G401.6 (cell line): ENCODE results near the gene PNMA1.

Source experiments
- FAIRE-seq: peaks from 2 replicates; lab custom pipeline; 2012; peaks lifted over from hg19 to GRCh38; lab: Jason Lieb, UNC

PNMA1 gene

DNA sequence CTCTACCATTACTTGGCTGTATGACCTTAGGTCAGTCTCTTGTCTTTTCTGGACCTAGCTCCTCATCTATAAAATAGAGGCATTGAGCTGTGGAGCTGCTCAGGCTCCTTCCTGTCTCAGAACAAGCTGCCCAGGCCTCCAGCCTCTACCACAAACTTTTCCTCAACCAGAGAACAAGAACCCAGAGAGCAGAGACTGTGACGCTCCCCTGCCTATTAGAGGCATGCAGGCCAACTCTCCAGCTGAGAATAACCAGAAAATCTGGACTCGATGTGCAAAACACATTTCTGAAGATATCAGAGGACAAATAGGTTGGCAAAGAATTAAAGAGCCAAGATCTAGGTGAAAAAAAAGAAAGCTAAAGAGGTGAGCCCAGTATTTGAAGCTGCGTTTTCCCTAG, 17.8 kb upstream of the PNMA1 start:
- no peak for FAIRE-seq

DNA sequence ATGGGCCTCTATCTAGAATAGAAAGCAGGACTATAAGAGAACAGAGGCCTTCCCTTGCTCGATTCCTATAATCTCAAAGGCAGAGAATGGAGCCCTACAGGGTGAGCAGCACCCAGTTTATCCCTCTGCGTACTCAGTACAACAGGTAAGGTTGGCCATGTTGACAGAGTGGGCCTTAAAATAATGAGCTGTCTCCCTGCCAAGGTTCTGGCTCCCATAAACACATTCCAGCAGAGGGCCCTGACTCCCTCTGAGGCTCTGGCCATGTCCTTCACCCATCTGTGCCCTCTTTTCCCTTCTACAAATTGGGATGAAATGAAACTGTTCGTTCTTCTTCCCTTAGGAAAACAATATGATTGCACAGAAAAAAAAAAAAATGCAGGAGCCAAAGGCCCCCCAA, 16.9 kb upstream of the PNMA1 start:
- FAIRE-seq: no peak

DNA sequence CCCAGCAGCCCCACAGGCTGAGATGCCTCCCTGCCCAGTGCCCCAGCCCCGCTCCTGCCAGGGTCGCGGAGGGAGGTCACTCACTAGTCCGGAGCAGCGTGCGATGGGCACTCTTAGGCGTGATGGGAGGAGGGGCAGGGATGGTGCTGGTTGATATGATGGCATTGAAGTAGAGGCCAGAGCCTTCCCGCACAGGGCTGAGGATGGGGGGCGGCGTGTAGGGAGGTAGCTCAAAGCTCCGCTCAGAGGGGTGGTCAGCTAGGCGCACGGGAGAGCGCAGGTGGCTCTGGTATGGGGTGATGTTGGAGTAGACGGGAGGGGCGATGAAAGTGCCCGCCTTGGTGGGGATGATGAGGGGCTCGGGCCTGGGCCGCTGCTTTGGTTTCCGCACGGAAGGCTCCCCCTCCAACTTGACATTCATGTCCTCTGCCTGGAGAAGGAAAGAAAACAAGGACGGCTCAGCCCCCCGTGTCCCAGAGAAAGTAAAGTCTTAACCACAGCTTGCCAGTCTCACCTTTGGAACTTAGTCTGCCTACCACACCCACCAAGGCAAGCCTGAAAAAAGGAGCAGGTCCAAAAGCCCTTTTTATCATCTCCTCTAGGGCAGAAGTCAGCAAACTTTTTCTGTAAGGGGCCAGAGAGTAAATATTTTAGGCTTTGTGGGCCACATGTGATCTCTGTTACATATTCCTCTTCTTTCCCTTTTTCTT, 15.5 kb upstream of the PNMA1 start:
- no peak for FAIRE-seq

DNA sequence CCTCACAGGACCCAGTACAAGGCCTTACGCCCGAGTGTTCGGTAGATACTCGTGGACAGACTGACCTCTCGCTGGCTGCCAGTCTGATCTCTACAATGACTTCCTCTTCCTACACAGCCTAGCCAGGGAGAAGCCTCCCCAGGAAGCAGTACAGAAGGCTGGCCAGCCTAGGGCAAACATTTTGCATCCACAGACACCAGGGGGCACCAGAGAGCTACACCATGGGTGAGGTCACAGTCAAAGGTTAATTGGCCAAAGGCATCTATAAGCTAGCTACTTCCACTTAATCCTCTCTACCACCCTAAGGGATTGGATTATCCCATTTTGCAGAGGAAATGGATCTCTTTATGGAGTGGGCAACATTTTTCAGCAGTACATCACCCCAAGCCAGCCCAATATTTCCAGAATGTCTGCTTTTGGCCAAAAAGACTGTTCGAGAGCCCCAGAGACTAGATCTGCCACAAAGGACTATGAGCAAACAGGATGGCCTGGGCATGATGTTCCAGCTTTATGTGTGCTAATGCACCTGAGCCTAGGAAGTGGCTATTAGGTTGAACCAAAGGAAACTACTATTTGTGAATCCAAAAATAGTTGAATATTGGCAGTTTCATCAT, 14.6 kb upstream of the PNMA1 start:
- FAIRE-seq: peak; percentile 83

DNA sequence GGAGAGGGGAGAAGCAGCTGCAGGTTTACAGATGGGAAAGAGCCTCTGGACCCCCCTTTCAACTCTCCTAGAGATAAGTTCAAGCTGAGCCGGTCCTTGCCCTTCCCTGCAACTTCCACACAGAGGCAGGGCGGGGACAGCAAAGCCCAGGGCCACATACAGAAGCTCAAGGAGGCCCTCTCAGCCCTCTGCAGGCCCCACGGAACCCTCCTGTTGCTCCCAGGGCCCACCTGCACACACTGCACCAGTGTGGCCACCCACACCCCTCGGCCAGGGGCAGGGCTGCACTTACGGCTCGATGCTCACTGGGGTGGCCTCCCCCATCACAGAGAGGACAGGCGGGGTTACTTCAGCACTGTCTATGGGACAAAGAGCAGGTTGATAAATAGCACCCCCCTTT, 13.0 kb upstream of the PNMA1 start:
- no peak for FAIRE-seq

DNA sequence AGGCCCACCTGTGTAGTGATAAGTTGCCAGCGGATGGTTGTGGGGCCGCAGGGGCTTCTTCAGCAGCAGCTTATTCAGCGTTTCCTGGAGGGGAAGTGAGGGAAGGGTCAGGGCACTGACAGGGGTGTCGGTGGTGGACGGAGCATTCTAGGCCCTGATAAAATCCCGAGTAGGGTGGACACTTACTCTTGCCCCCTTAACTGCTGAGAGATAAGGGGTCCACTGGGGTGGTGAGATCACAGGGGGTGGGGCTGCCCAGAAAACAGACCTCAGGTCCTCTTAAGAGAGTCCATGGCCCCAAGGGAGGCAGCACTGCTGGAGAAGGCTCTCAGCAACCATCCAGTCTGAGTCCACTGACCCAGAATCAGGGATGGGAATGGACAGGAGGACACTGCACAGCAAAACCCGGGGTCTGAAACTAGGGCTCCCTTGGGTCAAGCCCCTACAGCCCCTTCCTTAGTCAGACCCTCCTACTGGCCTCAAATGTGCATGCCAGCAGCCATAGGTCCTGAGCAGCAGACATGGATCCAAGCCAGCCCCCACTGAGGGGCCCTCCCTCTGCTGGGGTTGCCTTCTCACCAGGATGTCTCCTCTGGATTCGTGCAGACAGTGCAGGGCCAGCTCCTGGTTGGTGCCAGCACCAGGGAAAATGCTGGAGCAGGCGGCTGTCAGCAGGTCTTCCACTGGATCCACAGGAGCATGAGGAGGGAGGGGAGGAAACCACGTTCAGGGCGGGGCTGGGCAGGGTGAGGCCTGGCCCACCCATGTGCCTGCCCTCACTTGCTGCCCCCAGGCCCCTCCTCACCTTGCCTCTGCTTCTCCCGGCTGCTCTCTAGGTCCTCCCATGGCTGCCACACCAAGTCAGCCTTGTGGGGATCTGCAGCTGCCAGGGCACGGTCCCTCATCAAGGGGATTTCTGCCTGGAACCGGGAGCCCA, 12.1 kb upstream of the PNMA1 start:
- FAIRE-seq: no peak

DNA sequence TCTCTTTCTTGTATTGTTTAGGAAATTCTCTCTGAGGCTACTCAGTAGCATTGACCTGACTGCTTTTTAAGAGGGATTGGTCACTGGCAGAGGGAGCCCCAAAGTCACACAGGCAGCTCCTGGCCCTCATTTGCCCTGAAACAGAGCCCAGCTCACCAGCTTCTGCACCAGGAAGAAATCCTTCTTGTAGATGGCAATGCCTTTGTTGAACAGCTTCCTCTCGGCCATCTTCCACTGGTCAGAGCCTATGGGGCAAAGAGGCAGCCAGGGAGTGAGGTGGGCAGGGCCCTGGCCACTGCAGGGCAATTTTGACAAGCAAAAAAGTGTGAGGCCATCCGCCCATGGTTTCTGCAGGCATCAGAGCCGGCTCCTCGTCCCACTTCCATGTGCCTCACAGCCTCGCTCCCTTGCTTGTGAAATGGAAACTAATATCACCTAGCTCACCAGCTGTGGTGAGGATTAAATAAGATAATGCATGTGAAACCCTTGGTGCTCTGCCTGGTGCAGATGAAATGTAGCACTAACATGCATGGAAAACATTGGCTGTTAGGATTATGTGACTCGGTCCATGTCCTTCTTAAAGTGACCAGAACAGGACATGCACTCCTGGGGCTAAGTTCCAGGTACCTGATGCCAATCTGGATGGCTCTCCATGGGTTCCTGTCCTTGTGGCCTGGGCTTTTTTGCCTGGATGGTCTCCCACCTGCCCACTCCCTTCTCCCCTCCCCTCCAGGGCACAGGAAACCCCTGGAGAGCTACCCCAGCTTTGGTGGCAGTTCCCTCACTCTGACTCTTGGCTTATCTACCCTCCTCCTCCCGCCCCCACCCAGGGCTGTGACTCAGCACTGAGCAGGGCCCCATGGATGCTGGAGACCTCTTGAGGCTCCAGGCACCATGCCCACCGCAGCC, 11.2 kb upstream of the PNMA1 start:
- no peak for FAIRE-seq

DNA sequence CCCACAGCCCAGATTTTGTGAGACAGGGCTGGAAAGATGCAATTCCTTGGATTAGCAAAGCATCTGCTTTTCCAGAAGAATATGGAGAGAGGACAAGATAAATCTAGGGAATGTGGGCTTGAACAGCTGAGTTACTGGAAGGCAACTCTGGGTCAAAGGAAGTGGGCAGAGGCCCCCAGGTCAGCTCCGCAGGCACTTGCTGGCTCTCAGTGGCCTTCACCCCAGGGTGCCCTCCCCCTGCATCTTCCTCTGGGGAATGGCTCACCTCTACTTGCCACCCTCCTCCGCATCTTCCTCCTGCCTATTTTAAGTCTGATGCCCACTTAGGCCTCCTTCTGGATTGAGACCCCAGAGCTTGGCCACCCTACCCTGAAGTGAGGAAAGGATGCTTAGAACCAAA, 10.5 kb upstream of the PNMA1 start:
- FAIRE-seq: no peak

DNA sequence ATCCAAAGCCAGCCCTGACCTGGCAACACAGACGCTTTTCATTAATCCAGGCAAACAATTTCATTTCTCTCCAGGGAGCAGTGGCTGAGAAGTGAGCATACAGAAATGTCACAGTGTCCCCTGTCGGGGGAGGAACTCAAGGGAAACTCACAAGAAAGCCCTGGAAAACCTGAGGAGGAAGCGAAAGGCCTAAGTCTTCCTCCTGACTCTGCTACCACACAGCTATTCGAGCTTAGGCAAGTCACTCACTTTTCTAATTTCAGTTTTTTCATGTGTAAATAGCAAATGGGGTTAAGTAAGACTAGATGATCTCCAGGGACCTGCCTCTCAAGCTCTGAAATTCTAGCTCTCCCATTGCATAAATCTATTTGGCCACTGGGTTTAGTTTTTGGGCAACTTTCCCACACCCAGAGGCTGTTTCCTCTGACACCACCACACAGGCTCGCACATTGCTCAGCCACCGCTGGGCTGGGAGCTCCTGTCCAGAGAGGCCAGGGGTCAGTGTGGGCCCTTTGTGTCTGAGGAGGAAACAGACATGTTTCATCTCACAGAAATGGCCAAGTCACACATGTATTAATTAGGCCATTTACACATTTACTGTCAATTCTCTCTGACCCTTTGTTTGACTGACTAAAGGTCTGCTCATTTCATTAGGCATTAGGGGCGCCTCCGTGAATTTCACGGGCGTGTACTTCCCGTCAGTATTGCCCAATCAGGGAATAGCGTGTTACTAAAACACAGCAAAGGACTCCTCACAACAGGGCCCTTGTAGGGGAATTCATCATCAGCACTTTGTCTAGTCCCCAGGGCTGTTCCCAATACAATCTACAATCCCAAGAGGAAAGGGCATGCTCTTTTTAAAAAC, 9.8 kb upstream of the PNMA1 start:
- no peak for FAIRE-seq

DNA sequence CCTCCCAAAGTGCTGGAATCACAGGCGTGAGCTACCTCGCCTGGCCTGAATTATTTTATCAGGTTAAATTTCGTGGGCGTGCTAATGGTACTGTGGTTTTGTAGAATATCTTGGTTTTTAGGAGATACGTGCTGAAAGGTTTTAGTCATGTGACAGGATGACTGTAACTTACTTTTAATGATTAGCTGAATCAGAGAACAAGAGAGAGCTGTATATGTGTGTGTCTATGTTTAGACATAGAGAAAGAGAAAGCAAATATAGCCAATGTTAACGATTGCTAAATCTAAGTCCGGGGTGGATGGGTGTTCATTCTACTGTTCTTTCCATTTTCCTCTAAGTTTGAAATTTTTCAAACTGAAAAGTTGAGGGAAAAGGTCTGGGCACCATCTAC, 9.2 kb upstream of the PNMA1 start:
- FAIRE-seq: no peak

DNA sequence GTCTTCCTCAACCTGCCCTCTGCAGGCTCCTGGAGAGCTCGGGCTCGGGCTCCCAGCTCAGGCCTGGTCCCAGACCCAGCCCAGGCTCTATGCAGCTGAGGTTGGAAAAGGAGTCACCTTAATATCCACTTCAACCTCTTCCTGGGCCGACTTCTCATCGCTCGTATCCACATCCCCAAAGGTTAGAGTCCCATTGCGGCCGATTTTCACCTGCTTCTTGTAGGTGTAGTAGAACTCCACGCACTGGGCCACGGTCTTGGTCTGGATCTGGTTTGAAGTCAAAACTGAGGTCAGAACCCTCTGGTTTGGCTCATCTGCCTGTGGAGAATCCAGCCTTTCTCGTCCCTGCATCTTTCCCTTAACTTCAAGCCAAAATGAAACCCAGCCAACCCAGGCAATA, 8.4 kb upstream of the PNMA1 start:
- no peak for FAIRE-seq

DNA sequence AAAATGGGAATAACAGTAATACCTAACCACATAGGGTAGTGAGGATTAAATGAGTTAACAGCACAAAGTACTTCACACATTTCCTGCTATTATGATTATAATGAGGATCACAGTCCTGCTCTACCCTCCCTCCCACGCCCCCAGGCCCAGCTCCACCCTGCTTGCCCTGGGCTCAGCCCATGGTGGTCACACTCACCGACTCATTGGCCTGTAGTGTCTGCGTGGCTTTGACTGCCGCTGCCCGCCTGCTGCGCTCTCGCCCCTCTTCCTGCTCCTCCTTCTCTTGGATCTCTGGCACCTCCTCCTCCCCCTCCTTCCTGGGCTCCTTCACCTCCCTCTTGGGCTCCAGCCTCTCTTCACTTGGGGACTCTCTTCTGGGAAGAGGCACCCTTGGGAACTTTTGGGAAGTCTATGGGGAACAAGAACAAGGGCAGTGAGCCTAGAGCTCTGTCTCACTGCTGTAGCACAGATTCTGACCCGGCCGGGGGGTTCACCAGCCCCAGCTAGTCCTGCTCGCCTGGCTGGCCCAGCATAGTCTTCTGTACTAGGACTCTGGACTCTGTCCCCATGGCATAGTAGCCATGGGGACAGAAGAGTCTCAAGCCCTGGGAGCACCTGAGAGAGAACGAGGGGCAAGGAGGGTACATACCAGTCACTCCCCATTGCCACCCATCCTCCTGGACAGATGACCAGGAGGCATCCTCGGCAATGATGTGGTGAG, 7.1 kb upstream of the PNMA1 start:
- no peak for FAIRE-seq

DNA sequence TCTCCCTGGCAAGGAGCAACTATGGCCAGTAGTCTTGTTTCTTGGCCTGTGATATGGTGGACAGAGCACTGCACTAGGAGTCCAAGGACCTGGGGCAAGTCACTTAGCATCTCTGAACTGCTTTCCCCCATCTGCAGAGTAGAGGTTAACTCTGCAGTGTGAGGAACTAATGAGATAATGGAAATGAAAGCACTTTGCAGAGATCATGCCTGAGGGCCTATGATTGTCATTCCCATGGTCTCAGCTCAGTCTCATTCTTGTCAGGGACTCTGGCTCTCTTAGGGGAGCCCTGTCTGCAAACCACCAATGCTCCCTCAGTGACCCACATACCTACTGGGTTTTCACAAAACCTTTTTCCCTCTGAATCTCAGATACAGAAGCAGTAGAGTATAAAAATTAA, 6.5 kb upstream of the PNMA1 start:
- no peak for FAIRE-seq

DNA sequence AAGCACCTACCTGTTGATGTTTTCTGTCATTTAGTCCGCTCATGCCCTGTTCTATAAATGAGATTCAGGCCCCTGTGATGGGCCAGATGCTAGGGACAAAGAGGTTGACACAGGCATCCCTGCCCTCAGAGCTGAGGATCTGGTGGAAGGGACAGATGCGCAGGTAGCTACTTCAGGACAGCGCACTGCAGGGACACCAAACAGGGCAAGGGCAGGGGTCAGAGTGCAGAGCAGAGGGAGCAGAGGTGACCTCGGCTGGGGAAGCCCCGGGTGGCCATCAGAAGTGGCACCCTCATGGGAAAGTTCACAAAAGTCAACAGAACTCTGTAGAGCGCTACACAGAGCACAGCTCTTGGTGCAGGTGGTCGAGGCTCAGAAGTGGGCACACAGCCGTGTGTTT, 5.6 kb upstream of the PNMA1 start:
- FAIRE-seq: no peak

DNA sequence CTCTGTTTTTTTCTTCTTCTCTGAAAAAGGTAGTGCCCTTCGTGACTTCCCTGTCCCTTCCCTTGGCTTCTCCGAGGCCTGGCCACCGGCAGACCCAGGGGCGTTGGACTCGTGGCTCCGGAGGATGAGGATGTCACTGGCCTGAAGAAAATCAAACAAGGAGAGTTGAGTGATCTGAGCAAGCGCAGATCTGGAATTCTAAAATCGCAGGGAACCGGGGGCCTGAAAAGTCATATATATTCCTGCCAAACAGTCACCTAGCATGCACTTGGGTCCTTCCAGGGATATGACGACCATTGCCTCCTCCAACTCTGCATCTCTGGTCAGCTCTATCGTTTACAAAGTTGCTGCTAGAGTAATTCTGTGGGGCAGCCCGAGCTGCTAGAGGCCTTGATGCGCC, 5.2 kb upstream of the PNMA1 start:
- FAIRE-seq: no peak

DNA sequence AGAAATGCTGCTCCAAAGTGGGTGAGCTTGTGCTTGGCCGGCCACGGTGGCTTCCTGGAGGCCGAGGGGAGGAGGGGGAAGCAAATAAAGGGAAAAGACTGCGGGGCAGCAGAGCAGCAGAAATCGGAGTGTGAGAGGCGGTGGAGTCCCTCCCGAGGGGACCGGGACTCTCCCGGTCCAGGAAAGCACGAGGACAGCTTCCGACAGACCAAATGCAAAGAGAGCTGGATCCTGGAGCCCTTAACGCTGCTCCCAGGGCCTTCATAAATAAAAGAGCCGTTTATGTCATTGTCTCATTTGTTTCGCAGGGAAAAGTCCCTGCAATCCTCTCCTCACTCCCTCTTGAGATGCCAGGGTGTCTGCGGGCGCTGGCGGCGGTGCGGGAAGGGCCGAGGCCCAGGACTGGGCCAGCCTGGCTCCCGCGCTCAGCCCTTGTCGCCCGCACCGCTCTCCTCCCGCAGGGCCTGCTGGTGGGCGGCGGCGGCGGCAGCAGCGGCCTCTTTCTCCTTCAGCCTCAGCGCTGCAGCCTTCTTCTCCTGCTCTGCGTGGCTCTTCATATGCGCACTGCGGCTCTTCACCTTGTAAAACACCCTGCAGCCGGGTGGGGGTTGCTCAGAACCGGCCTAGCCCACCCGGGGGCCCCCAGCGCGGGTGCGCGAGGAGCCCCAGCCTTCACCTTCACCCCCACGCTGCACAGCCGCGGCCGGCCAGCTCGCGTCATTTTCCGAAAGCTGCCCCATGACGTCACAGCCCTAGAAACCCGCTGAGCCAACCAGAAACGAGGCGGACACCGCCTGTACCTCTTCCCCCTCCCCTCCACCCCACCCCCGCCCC, 4.5 kb upstream of the PNMA1 start:
- no peak for FAIRE-seq

DNA sequence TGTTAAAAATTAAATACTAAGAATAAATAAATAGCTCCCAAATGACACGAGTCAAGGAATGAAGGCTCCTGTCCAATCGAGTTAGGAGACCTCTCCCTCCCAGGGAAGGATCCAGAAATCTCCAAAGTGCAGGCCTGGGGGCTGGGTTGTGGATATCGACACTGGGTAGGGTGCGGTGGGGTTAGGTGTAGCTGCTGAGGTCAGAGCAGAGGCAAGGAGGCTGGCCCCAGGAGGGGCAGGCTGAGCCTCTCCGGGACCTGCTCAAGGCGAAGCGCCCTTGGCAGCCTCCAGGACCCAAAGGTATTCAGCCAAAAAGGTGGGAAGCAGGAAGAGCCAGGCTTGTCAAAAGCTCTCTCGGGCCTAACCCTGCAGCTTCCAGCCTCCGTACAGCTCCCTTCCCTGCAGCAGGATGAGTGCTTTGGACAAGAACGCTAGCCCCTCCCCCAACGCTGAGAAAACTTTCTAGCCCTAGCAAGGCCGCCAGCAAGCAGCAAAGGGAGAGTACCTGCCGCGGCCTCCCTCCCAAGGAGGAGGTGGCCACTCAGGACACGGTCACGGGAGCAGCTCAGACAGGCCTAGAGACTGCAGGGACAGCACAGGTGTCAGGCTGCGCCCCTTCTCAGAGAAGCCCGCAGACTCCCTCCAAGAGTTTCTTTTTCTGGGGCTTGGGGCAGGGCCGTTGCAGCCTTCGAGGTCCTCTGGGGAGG, 3.7 kb upstream of the PNMA1 start:
- no peak for FAIRE-seq

DNA sequence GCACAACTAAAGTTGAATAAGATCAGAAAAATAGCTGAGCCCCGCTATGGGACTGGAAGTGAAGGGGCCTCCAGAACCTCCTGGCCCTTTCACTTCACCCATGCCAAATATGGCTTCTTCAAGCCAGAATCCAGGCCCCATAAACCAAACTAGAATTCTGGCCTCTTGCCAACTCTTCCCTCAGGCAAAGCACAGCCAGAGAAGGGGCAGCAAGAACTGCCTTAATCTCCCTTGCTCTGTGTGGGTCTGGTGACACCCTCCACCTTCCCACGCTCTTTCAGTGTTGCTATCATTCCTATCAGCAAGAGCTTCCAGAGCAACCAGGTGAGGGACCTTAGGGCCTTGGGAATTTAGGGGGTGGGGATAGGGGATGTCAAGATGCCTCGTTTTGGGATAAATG, 3.1 kb upstream of the PNMA1 start:
- FAIRE-seq: no peak

DNA sequence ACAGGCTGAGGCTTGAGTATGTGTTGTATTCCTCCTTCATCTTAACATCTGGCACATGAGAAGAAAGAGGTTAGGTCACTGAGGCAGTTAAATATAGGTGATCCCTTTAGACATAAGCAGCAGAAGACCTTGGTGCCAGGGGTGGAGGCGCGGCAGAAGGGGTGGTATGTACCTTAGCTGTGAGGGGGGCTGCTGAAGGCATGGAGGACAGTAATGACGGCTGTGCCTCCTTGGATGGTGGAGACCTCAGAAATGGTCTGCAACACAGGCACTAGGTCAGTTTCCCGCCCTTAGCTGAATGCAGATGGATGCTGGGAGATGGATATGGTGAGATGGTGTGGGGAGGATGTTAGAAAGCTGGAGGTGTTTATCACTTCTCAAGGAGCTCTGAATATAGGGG, 1.5 kb upstream of the PNMA1 start:
- FAIRE-seq: no peak
